ENCODE measurements around the gene FGD6.

FGD6 gene

GRCh38 chr12:95115641-95116040 lies 101.6 kb downstream of the FGD6 start:
- no peak for TF ChIP-seq GATA2 (IDR thresholded peaks at IDR 0.05; ENCODE audit: low read depth, low read length)
- TF ChIP-seq GATA3 (IDR thresholded peaks at IDR 0.05; ENCODE audit: low read depth, low read length) = no peak

GRCh38 chr12:95114766-95115405 lies 102.4 kb downstream of the FGD6 start:
- TF ChIP-seq GATA3 (IDR thresholded peaks at IDR 0.05; ENCODE audit: low read depth, low read length) (no peak), GATA2 (IDR thresholded peaks at IDR 0.05; ENCODE audit: low read depth, low read length) (no peak)

GRCh38 chr12:95107362-95107761 lies 109.9 kb downstream of the FGD6 start:
- TF ChIP-seq GATA2 (IDR thresholded peaks at IDR 0.05; ENCODE audit: low read depth, low read length) (no peak), GATA3 (IDR thresholded peaks at IDR 0.05; ENCODE audit: low read depth, low read length) (no peak)

GRCh38 chr12:95105540-95105939 lies 111.7 kb downstream of the FGD6 start:
- no peak for TF ChIP-seq GATA2 (IDR thresholded peaks at IDR 0.05; ENCODE audit: low read depth, low read length)
- no peak for TF ChIP-seq GATA3 (IDR thresholded peaks at IDR 0.05; ENCODE audit: low read depth, low read length)

GRCh38 chr12:95104919-95105452 lies 112.3 kb downstream of the FGD6 start:
- no peak for TF ChIP-seq GATA2 (IDR thresholded peaks at IDR 0.05; ENCODE audit: low read depth, low read length)
- no peak for TF ChIP-seq GATA3 (IDR thresholded peaks at IDR 0.05; ENCODE audit: low read depth, low read length)

GRCh38 chr12:95102916-95103671 lies 114.2 kb downstream of the FGD6 start:
- no peak for TF ChIP-seq GATA3 (IDR thresholded peaks at IDR 0.05; ENCODE audit: low read depth, low read length)
- no peak for TF ChIP-seq GATA2 (IDR thresholded peaks at IDR 0.05; ENCODE audit: low read depth, low read length)

- TF ChIP-seq GATA3 (IDR thresholded peaks at IDR 0.05; ENCODE audit: low read depth, low read length) = no peak
- TF ChIP-seq GATA2 (IDR thresholded peaks at IDR 0.05; ENCODE audit: low read depth, low read length) = no peak
These were observed 116.7 kb downstream of the FGD6 start for GRCh38 chr12:95100264-95101190.

GRCh38 chr12:95099270-95099790 lies 117.9 kb downstream of the FGD6 start:
- TF ChIP-seq GATA3 (IDR thresholded peaks at IDR 0.05; ENCODE audit: low read depth, low read length) (no peak), GATA2 (IDR thresholded peaks at IDR 0.05; ENCODE audit: low read depth, low read length) (no peak)

- TF ChIP-seq GATA2 (IDR thresholded peaks at IDR 0.05; ENCODE audit: low read depth, low read length) (no peak), GATA3 (IDR thresholded peaks at IDR 0.05; ENCODE audit: low read depth, low read length) (no peak)
These were observed 120.4 kb downstream of the FGD6 start for GRCh38 chr12:95096852-95097251.

- no peak for TF ChIP-seq GATA3 (IDR thresholded peaks at IDR 0.05; ENCODE audit: low read depth, low read length)
These were observed 120.9 kb downstream of the FGD6 start for GRCh38 chr12:95096378-95096777.

GRCh38 chr12:95089462-95089861 lies 127.8 kb downstream of the FGD6 start:
- no peak for TF ChIP-seq GATA3 (IDR thresholded peaks at IDR 0.05; ENCODE audit: low read depth, low read length)
- TF ChIP-seq GATA2 (IDR thresholded peaks at IDR 0.05; ENCODE audit: low read depth, low read length) = no peak

- TF ChIP-seq GATA2 (IDR thresholded peaks at IDR 0.05; ENCODE audit: low read depth, low read length) (no peak), GATA3 (IDR thresholded peaks at IDR 0.05; ENCODE audit: low read depth, low read length) (no peak)
These were observed 128.9 kb downstream of the FGD6 start for GRCh38 chr12:95088379-95088778.

- no peak for TF ChIP-seq GATA2 (IDR thresholded peaks at IDR 0.05; ENCODE audit: low read depth, low read length)
These were observed 131.7 kb downstream of the FGD6 start for GRCh38 chr12:95085612-95086011.

- TF ChIP-seq GATA2 (IDR thresholded peaks at IDR 0.05; ENCODE audit: low read depth, low read length) (no peak), GATA3 (IDR thresholded peaks at IDR 0.05; ENCODE audit: low read depth, low read length) (no peak)
These were observed 133.3 kb downstream of the FGD6 start for GRCh38 chr12:95083938-95084337.

Data from SH-SY5Y (cell line).